Progenitor cell of endocrine pancreas (in vitro differentiated cells): ENCODE measurements around the gene HNRNPR. TPM values are rescaled to one million over a fixed set of nuclear protein-coding genes. Genes with fewer than 3 reads are reported as not detected.

Source experiments
- DNase-seq: peaks from one replicate; pipeline ENCODE4 v3.0.0; 2021; ENCODE audit warnings: low spot score; ENCODE audit not compliant: unreplicated experiment
- H3K27ac Mint-ChIP-seq: 2 replicates; pipeline ENCODE4 v1.8.0; 2021; ENCODE audit warnings: mild to moderate bottlenecking, moderate library complexity, mixed read lengths
- H3K27me3 Mint-ChIP-seq: 2 replicates; pipeline ENCODE4 v1.8.0; 2021; ENCODE audit warnings: mixed read lengths
- H3K36me3 Mint-ChIP-seq: 2 replicates; pipeline ENCODE4 v1.8.0; 2022; ENCODE audit warnings: mixed read lengths; ENCODE audit not compliant: insufficient read depth
- H3K4me1 Mint-ChIP-seq: 2 replicates; pipeline ENCODE4 v1.8.0; 2021; ENCODE audit warnings: low read depth, mixed read lengths
- H3K4me3 Mint-ChIP-seq: 2 replicates; pipeline ENCODE4 v1.8.0; 2021; ENCODE audit warnings: low read depth, mild to moderate bottlenecking, moderate library complexity, mixed read lengths
- H3K9me3 Mint-ChIP-seq: 2 replicates; pipeline ENCODE4 v1.8.0; 2021; ENCODE audit warnings: low read depth, mixed read lengths
- CTCF ChIP-seq: fragments of 200-600 bp; sonication (generic); IDR thresholded peaks from one replicate; pipeline ENCODE4 v1.5.0; 2021; ENCODE audit warnings: antibody characterized with exemption, mild to moderate bottlenecking; ENCODE audit not compliant: unreplicated experiment
- total RNA-seq: library from RNA; stranded (reverse); gene quantifications from 2 replicates; pipeline ENCODE4 v1.2.1, GENCODE V29; 2021

The HNRNPR gene
- total RNA-seq, 1 donor from 2014 or later: 201 TPM

GRCh38 chr1:23341931-23342692 is 2.0 kb downstream of the HNRNPR start:
- Mint-ChIP-seq H3K27me3 (no peaks in the 10 kb centered on the region), H3K27ac (peak overlapping the region; percentile 87), H3K9me3 (peaks cover 4% of the 10 kb centered on the region), H3K36me3 (peaks cover 13% of the 10 kb centered on the region), H3K4me1 (peaks cover 48% of the 10 kb centered on the region), H3K4me3 (peak overlapping the region; percentile 87)
- DNase-seq: no peak
- TF ChIP-seq CTCF: no peak

- peak overlapping the region; percentile 20 for H3K4me3 Mint-ChIP-seq
- no peak for DNase-seq
- no peaks in the 10 kb centered on the region for H3K27me3 Mint-ChIP-seq
- H3K4me1 Mint-ChIP-seq: peaks cover 44% of the 10 kb centered on the region
- peaks cover 22% of the 10 kb centered on the region for H3K36me3 Mint-ChIP-seq
- no peak overlapping the region for H3K27ac Mint-ChIP-seq
- H3K9me3 Mint-ChIP-seq: no peaks in the 10 kb centered on the region
- TF ChIP-seq CTCF: no peak
These were observed 4.5 kb downstream of the HNRNPR start for GRCh38 chr1:23339632-23340031.

- Mint-ChIP-seq H3K36me3 (peaks cover 33% of the 10 kb centered on the region), H3K27me3 (no peaks in the 10 kb centered on the region), H3K4me1 (peaks cover 42% of the 10 kb centered on the region), H3K9me3 (no peaks in the 10 kb centered on the region), H3K27ac (peak overlapping the region; percentile 81), H3K4me3 (no peak overlapping the region)
- no peak for TF ChIP-seq CTCF
- no peak for DNase-seq
These were observed 6.2 kb downstream of the HNRNPR start for GRCh38 chr1:23337869-23338268.

GRCh38 chr1:23331713-23332112 is 12.4 kb downstream of the HNRNPR start:
- Mint-ChIP-seq H3K36me3 (peaks cover 47% of the 10 kb centered on the region), H3K4me3 (no peak overlapping the region), H3K9me3 (no peaks in the 10 kb centered on the region), H3K27ac (peak overlapping the region; percentile 64), H3K27me3 (no peaks in the 10 kb centered on the region), H3K4me1 (peaks cover 1% of the 10 kb centered on the region)
- TF ChIP-seq CTCF: no peak
- DNase-seq: no peak

- no peak overlapping the region for H3K4me3 Mint-ChIP-seq
- H3K36me3 Mint-ChIP-seq: peaks cover 52% of the 10 kb centered on the region
- H3K27me3 Mint-ChIP-seq: no peaks in the 10 kb centered on the region
- no peak for DNase-seq
- TF ChIP-seq CTCF: no peak
- peaks cover 1% of the 10 kb centered on the region for H3K4me1 Mint-ChIP-seq
- H3K27ac Mint-ChIP-seq: no peak overlapping the region
- H3K9me3 Mint-ChIP-seq: no peaks in the 10 kb centered on the region
These were observed 13.2 kb downstream of the HNRNPR start for GRCh38 chr1:23330846-23331245.
